ENCODE data around the gene LTA. TPM values are rescaled to one million over a fixed set of nuclear protein-coding genes. Genes with fewer than 3 reads are reported as not detected.
"Not testable (repeated sequence)": the region's sequence is repeated elsewhere in the genome, so short reads cannot be mapped to it uniquely, and the experiment has no call there.

Gene LTA
- total and polyA plus RNA-seq, 10 donors: 2.4 to 14.4 (median 5.7) TPM

- H3K4me3 ChIP-seq; H3K9me3 ChIP-seq; intact Hi-C loops (cut with DNase I; ENCODE audit: low total_unique reads); H3K27me3 ChIP-seq (replicated peaks in 1 of 7): not testable (repeated sequence)
- peaks cover 0 to 44% (median 5%) of the 10 kb centered on the region in 6 donors for H3K36me3 ChIP-seq
- DNase-seq: peak; percentile 90
- TF ChIP-seq CTCF (IDR thresholded peaks at IDR 0.05 in 8 of 11, conservative IDR thresholded peaks at IDR 0.05 in 3 of 11) (peak; percentile 51 to 90 (median 77)), POLR2AphosphoS5 (IDR thresholded peaks at IDR 0.05) (peak in 1 of 3 donors; percentile 74)
- peaks cover 23 to 97% (median 70%) of the 10 kb centered on the region in 6 donors for H3K4me1 ChIP-seq
- peak overlapping the region in 7 of 8 donors; percentile 3 to 70 (median 54) for H3K27ac ChIP-seq
- WGBS, 5 donors: 11 to 18% (median 14%) methylated on average over 5 of the region's 5 CpGs
Observed at GRCh38 chr6:31551371-31551770, 20.7 kb upstream of the LTA start.

GRCh38 chr6:31556307-31556706 is 15.8 kb upstream of the LTA start:
- Histone ChIP-seq H3K27ac (peak overlapping the region in 5 of 8 donors; percentile 8 to 71 (median 40)), H3K4me1 (peaks cover 55 to 99% (median 78%) of the 10 kb centered on the region in 6 donors), H3K9me3 (no peaks in the 10 kb centered on the region), H3K27me3 (replicated peaks in 1 of 7) (no peaks in the 10 kb centered on the region), H3K4me3 (no peak overlapping the region), H3K36me3 (peaks cover 0 to 39% (median under 1%) of the 10 kb centered on the region in 6 donors)
- TF ChIP-seq POLR2A (IDR thresholded peaks at IDR 0.05) (no peak), POLR2AphosphoS5 (IDR thresholded peaks at IDR 0.05) (peak in 2 of 3 donors; percentile 61 to 63)
- WGBS, 5 donors: 18 to 38% (median 25%) methylated on average over 3 of the region's 3 CpGs
- DNase-seq: no peak
- intact Hi-C loops (cut with DNase I; ENCODE audit: low total_unique reads): no loop called here

- intact Hi-C loops (cut with DNase I; ENCODE audit: low total_unique reads): no loop called here
- no peaks in the 10 kb centered on the region for H3K9me3 ChIP-seq
- DNase-seq: peak; percentile 85
- peaks cover 0 to 38% (median 0%) of the 10 kb centered on the region in 6 donors for H3K36me3 ChIP-seq
- no peaks in the 10 kb centered on the region for H3K27me3 ChIP-seq (replicated peaks in 1 of 7)
- WGBS, 5 donors: 51 to 63% (median 56%) methylated on average over 23 to 24 of the region's 24 CpGs
- H3K4me3 ChIP-seq: peak overlapping the region in 7 of 8 donors; percentile 1 to 64 (median 26)
- peaks cover 66 to 99% (median 79%) of the 10 kb centered on the region in 6 donors for H3K4me1 ChIP-seq
- peak overlapping the region; percentile 75 to 92 (median 90) for H3K27ac ChIP-seq
- no peak for TF ChIP-seq CTCF (IDR thresholded peaks at IDR 0.05 in 8 of 11, conservative IDR thresholded peaks at IDR 0.05 in 3 of 11)
- peak in 2 of 3 donors; percentile 51 to 65 for TF ChIP-seq POLR2AphosphoS5 (IDR thresholded peaks at IDR 0.05)
- no peak for TF ChIP-seq POLR2A (IDR thresholded peaks at IDR 0.05)
Observed at GRCh38 chr6:31557443-31558317, 14.4 kb upstream of the LTA start.

- intact Hi-C loops (cut with DNase I; ENCODE audit: low total_unique reads): no loop called here
Observed at GRCh38 chr6:31558318-31558625, 13.8 kb upstream of the LTA start.

More at GRCh38 chr6:31558318-31558625, 13.8 kb upstream of the LTA start:
- Histone ChIP-seq H3K4me3 (peak overlapping the region in 7 of 8 donors; percentile 1 to 64 (median 26)), H3K27ac (peak overlapping the region; percentile 75 to 92 (median 90)), H3K36me3 (peaks cover 0 to 32% (median 0%) of the 10 kb centered on the region in 6 donors), H3K27me3 (replicated peaks in 1 of 7) (no peaks in the 10 kb centered on the region), H3K4me1 (peaks cover 71 to 99% (median 81%) of the 10 kb centered on the region in 6 donors), H3K9me3 (no peaks in the 10 kb centered on the region)
- no peak for DNase-seq
- WGBS, 5 donors: 65 to 70% (median 65%) methylated on average over 8 of the region's 8 CpGs
- TF ChIP-seq POLR2AphosphoS5 (IDR thresholded peaks at IDR 0.05) (peak in 1 of 3 donors; percentile 46), CTCF (IDR thresholded peaks at IDR 0.05 in 8 of 11, conservative IDR thresholded peaks at IDR 0.05 in 3 of 11) (no peak), POLR2A (IDR thresholded peaks at IDR 0.05) (no peak)

Measured in spleen (tissue), 11 donors.